ENCODE results near the gene SH3BP2.
"Not testable (repeated sequence)": the region's sequence is repeated elsewhere in the genome, so short reads cannot be mapped to it uniquely, and the experiment has no call there.

Gene SH3BP2

GRCh38 chr4:2767046-2767704 lies 25.7 kb upstream of the SH3BP2 start:
- H3K36me3 ChIP-seq (ENCODE audit: control insufficient read depth, low read depth, low read length) = no peaks in the 10 kb centered on the region
- peaks cover 3% of the 10 kb centered on the region for H3K4me1 ChIP-seq (ENCODE audit: control insufficient read depth, low read depth, low read length)
- H3K9ac ChIP-seq (ENCODE audit: low read length) = no peak overlapping the region
- no peak overlapping the region for H3K27ac ChIP-seq (ENCODE audit: low read length)
- no peak overlapping the region for H3K4me3 ChIP-seq (ENCODE audit: low read length)
- no peaks in the 10 kb centered on the region for H3K9me3 ChIP-seq (ENCODE audit: control insufficient read depth, low read depth, low read length)
- no peaks in the 10 kb centered on the region for H3K27me3 ChIP-seq (ENCODE audit: control insufficient read depth, insufficient read depth, low read length)

GRCh38 chr4:2767705-2768074 lies 25.2 kb upstream of the SH3BP2 start:
- no peak overlapping the region for H3K4me3 ChIP-seq (ENCODE audit: low read length)
- H3K4me1 ChIP-seq (ENCODE audit: control insufficient read depth, low read depth, low read length) = peaks cover 3% of the 10 kb centered on the region
- no peaks in the 10 kb centered on the region for H3K36me3 ChIP-seq (ENCODE audit: control insufficient read depth, low read depth, low read length)
- no peaks in the 10 kb centered on the region for H3K9me3 ChIP-seq (ENCODE audit: control insufficient read depth, low read depth, low read length)
- no peak overlapping the region for H3K27ac ChIP-seq (ENCODE audit: low read length)
- no peaks in the 10 kb centered on the region for H3K27me3 ChIP-seq (ENCODE audit: control insufficient read depth, insufficient read depth, low read length)
- no peak overlapping the region for H3K9ac ChIP-seq (ENCODE audit: low read length)

DNA sequence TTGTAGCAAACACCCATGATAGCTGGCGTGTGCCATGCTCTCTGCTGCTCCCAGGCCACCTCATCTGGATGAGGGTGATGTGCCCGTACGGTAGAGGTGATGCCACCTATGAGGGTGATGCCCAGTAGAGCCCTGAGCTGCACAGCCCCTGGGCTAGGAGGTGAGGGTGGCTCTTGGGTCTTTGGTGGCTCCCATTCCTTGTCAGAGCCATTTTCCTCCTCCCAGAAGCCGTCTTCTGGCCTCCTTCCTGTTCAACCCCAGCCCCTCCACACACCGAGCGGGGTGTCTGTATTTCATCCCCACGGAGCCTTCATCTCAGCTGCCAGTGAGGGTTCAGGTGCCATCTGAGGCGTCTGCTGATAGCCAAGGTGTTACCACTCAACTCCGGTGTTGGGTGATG lies 24.8 kb upstream of the SH3BP2 start:
- Histone ChIP-seq H3K9ac (ENCODE audit: low read length) (no peak overlapping the region), H3K9me3 (ENCODE audit: control insufficient read depth, low read depth, low read length) (no peaks in the 10 kb centered on the region), H3K36me3 (ENCODE audit: control insufficient read depth, low read depth, low read length) (no peaks in the 10 kb centered on the region), H3K27me3 (ENCODE audit: control insufficient read depth, insufficient read depth, low read length) (no peaks in the 10 kb centered on the region), H3K4me1 (ENCODE audit: control insufficient read depth, low read depth, low read length) (peaks cover 3% of the 10 kb centered on the region), H3K4me3 (ENCODE audit: low read length) (no peak overlapping the region), H3K27ac (ENCODE audit: low read length) (no peak overlapping the region)

- H3K4me1 ChIP-seq (ENCODE audit: control insufficient read depth, low read depth, low read length) = peaks cover 3% of the 10 kb centered on the region
- no peaks in the 10 kb centered on the region for H3K9me3 ChIP-seq (ENCODE audit: control insufficient read depth, low read depth, low read length)
- no peaks in the 10 kb centered on the region for H3K36me3 ChIP-seq (ENCODE audit: control insufficient read depth, low read depth, low read length)
- H3K9ac ChIP-seq (ENCODE audit: low read length) = no peak overlapping the region
- H3K4me3 ChIP-seq (ENCODE audit: low read length) = no peak overlapping the region
- no peak overlapping the region for H3K27ac ChIP-seq (ENCODE audit: low read length)
- H3K27me3 ChIP-seq (ENCODE audit: control insufficient read depth, insufficient read depth, low read length) = no peaks in the 10 kb centered on the region
Observed at GRCh38 chr4:2768921-2769336, 24.0 kb upstream of the SH3BP2 start.

DNA sequence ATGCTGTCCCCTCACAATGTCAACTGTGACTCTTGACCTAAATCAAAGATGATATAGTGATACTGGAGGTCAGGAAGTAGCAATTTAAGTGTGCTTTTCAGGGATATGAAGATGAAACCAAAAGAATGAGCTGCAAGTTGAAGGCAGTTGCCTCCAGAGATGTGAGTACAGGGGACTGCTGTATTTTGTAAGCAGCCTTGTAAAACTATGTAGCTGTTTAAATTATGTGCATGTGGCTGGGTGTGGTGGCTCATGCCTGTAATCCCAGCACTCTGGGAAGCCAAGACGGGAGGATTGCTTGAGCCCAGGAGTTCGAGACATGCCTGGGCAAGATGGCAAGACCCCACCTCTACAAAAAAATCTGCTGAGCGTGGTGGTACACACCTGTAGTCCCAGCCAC lies 21.6 kb upstream of the SH3BP2 start:
- H3K4me1 ChIP-seq (ENCODE audit: control insufficient read depth, low read depth, low read length) = peaks cover 3% of the 10 kb centered on the region
- no peaks in the 10 kb centered on the region for H3K9me3 ChIP-seq (ENCODE audit: control insufficient read depth, low read depth, low read length)
- no peak overlapping the region for H3K9ac ChIP-seq (ENCODE audit: low read length)
- no peak overlapping the region for H3K4me3 ChIP-seq (ENCODE audit: low read length)
- no peaks in the 10 kb centered on the region for H3K36me3 ChIP-seq (ENCODE audit: control insufficient read depth, low read depth, low read length)
- no peak overlapping the region for H3K27ac ChIP-seq (ENCODE audit: low read length)
- no peaks in the 10 kb centered on the region for H3K27me3 ChIP-seq (ENCODE audit: control insufficient read depth, insufficient read depth, low read length)

- H3K27ac ChIP-seq (ENCODE audit: low read length); H3K9ac ChIP-seq (ENCODE audit: low read length); H3K27me3 ChIP-seq (ENCODE audit: control insufficient read depth, insufficient read depth, low read length); H3K36me3 ChIP-seq (ENCODE audit: control insufficient read depth, low read depth, low read length); H3K9me3 ChIP-seq (ENCODE audit: control insufficient read depth, low read depth, low read length); H3K4me3 ChIP-seq (ENCODE audit: low read length): not testable (repeated sequence)
- H3K4me1 ChIP-seq (ENCODE audit: control insufficient read depth, low read depth, low read length) = peaks cover 18% of the 10 kb centered on the region
Observed at GRCh38 chr4:2780643-2781042, 12.2 kb upstream of the SH3BP2 start.

GRCh38 chr4:2781911-2782310 lies 11.0 kb upstream of the SH3BP2 start:
- H3K36me3 ChIP-seq (ENCODE audit: control insufficient read depth, low read depth, low read length) = no peaks in the 10 kb centered on the region
- no peaks in the 10 kb centered on the region for H3K27me3 ChIP-seq (ENCODE audit: control insufficient read depth, insufficient read depth, low read length)
- no peaks in the 10 kb centered on the region for H3K9me3 ChIP-seq (ENCODE audit: control insufficient read depth, low read depth, low read length)
- H3K4me3 ChIP-seq (ENCODE audit: low read length) = no peak overlapping the region
- H3K4me1 ChIP-seq (ENCODE audit: control insufficient read depth, low read depth, low read length) = peaks cover 18% of the 10 kb centered on the region
- no peak overlapping the region for H3K9ac ChIP-seq (ENCODE audit: low read length)
- no peak overlapping the region for H3K27ac ChIP-seq (ENCODE audit: low read length)

- H3K27ac ChIP-seq (ENCODE audit: low read length) = no peak overlapping the region
- H3K36me3 ChIP-seq (ENCODE audit: control insufficient read depth, low read depth, low read length) = no peaks in the 10 kb centered on the region
- H3K4me3 ChIP-seq (ENCODE audit: low read length) = no peak overlapping the region
- H3K9ac ChIP-seq (ENCODE audit: low read length) = no peak overlapping the region
- H3K4me1 ChIP-seq (ENCODE audit: control insufficient read depth, low read depth, low read length) = peaks cover under 1% of the 10 kb centered on the region
- no peaks in the 10 kb centered on the region for H3K9me3 ChIP-seq (ENCODE audit: control insufficient read depth, low read depth, low read length)
- no peaks in the 10 kb centered on the region for H3K27me3 ChIP-seq (ENCODE audit: control insufficient read depth, insufficient read depth, low read length)
Observed at GRCh38 chr4:2783790-2784189, 9.1 kb upstream of the SH3BP2 start.

DNA sequence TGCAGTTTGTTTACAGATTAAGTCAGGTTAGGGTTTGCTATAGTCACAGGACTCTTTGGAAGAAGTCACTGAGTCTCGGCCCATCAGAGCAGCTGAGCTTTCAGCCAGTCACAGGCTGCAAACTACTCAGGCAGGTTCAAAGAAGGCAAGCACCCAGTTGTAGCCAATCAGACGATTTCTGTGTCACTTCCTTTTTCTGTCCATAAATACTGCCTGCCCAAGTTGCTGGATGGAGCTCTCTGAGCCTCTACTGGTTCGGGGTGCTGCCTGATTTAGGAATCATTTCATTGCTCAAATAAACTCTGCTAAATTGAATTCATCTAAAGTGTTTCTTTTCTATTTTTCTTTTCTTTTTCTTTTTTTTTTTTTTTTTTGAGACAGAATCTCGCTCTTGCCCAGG lies 7.3 kb upstream of the SH3BP2 start:
- Histone ChIP-seq H3K4me3 (ENCODE audit: low read length) (no peak overlapping the region), H3K27me3 (ENCODE audit: control insufficient read depth, insufficient read depth, low read length) (no peaks in the 10 kb centered on the region), H3K4me1 (ENCODE audit: control insufficient read depth, low read depth, low read length) (no peaks in the 10 kb centered on the region), H3K36me3 (ENCODE audit: control insufficient read depth, low read depth, low read length) (no peaks in the 10 kb centered on the region), H3K27ac (ENCODE audit: low read length) (no peak overlapping the region), H3K9me3 (ENCODE audit: control insufficient read depth, low read depth, low read length) (no peaks in the 10 kb centered on the region), H3K9ac (ENCODE audit: low read length) (no peak overlapping the region)

DNA sequence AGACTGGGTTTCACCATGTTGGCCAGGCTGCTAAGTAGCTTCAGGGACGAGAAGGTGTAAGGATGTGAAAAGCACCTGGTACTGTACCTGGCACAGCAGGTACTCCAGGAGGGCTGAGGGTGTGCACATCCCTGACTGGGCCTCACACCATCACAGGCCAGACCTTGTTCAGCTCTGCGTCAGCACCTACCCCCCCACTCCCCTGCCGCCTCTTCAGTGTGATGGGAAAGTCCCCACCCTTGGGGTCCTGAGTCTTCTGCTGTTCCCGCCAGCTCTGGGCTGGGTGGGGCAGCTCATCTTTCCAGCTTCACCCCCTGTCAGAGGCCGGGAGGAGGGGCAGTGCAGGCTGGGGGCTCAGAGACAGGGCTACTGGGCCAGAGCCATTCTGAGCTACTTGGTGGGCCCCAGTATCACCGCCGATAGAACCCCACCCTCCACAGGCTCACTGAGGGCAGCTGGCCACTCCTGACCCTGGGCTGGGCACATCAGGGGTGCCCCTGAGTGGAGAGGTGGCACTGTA lies 6.7 kb upstream of the SH3BP2 start:
- Histone ChIP-seq H3K4me3 (ENCODE audit: low read length) (no peak overlapping the region), H3K9ac (ENCODE audit: low read length) (no peak overlapping the region), H3K27me3 (ENCODE audit: control insufficient read depth, insufficient read depth, low read length) (no peaks in the 10 kb centered on the region), H3K27ac (ENCODE audit: low read length) (no peak overlapping the region), H3K36me3 (ENCODE audit: control insufficient read depth, low read depth, low read length) (no peaks in the 10 kb centered on the region), H3K4me1 (ENCODE audit: control insufficient read depth, low read depth, low read length) (peaks cover 2% of the 10 kb centered on the region), H3K9me3 (ENCODE audit: control insufficient read depth, low read depth, low read length) (no peaks in the 10 kb centered on the region)

- Histone ChIP-seq H3K4me3 (ENCODE audit: low read length) (no peak overlapping the region), H3K36me3 (ENCODE audit: control insufficient read depth, low read depth, low read length) (no peaks in the 10 kb centered on the region), H3K9me3 (ENCODE audit: control insufficient read depth, low read depth, low read length) (no peaks in the 10 kb centered on the region), H3K27ac (ENCODE audit: low read length) (no peak overlapping the region), H3K27me3 (ENCODE audit: control insufficient read depth, insufficient read depth, low read length) (peaks cover 4% of the 10 kb centered on the region), H3K9ac (ENCODE audit: low read length) (no peak overlapping the region), H3K4me1 (ENCODE audit: control insufficient read depth, low read depth, low read length) (peaks cover 8% of the 10 kb centered on the region)
Observed at GRCh38 chr4:2786794-2787229, 6.1 kb upstream of the SH3BP2 start.
